HEK293 (cell line): ENCODE measurements around the gene MRC2.

Experiments used
- ZNF292 ChIP-seq: fragments of 450-650 bp; formaldehyde crosslinking; IDR thresholded peaks from 2 replicates; pipeline ENCODE4 v1.5.1; 2016; ENCODE audit warnings: low read depth, missing biosample characterization, missing genetic modification characterization, borderline replicate concordance
- ZNF664 ChIP-seq: fragments of 450-650 bp; formaldehyde crosslinking; IDR thresholded peaks from 2 replicates; pipeline ENCODE4 v1.5.1; 2016; ENCODE audit warnings: missing biosample characterization, missing genetic modification characterization

GRCh38 chr17:62692159-62692651 lies 64.7 kb downstream of the MRC2 start:
- TF ChIP-seq ZNF664 (no peak), ZNF292 (tag by site-specific recombination) (no peak)
